Measurements from ENCODE around the gene MVD.

GRCh38 chr16:88616320-88616719 is 46.6 kb downstream of the MVD start:
- TF ChIP-seq, protein P1, sequence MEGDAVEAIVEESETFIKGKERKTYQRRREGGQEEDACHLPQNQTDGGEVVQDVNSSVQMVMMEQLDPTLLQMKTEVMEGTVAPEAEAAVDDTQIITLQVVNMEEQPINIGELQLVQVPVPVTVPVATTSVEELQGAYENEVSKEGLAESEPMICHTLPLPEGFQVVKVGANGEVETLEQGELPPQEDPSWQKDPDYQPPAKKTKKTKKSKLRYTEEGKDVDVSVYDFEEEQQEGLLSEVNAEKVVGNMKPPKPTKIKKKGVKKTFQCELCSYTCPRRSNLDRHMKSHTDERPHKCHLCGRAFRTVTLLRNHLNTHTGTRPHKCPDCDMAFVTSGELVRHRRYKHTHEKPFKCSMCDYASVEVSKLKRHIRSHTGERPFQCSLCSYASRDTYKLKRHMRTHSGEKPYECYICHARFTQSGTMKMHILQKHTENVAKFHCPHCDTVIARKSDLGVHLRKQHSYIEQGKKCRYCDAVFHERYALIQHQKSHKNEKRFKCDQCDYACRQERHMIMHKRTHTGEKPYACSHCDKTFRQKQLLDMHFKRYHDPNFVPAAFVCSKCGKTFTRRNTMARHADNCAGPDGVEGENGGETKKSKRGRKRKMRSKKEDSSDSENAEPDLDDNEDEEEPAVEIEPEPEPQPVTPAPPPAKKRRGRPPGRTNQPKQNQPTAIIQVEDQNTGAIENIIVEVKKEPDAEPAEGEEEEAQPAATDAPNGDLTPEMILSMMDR (IDR thresholded peaks at IDR 0.05; ENCODE audit: low read depth, low read length, missing input control): no peak
- TF ChIP-seq TAF1 (conservative IDR thresholded peaks at IDR 0.05): no peak
- no peak for TF ChIP-seq YY1 (IDR thresholded peaks at IDR 0.05)
- TF ChIP-seq ZBTB33 (IDR thresholded peaks at IDR 0.05): no peak
- TF ChIP-seq JUND (IDR thresholded peaks at IDR 0.05): no peak
- no peak for TF ChIP-seq FOXA1 (IDR thresholded peaks at IDR 0.05)
- no peak for TF ChIP-seq FOXA2 (IDR thresholded peaks at IDR 0.05)
- no peak for TF ChIP-seq ATF3 (IDR thresholded peaks at IDR 0.05)
- TF ChIP-seq SP1 (IDR thresholded peaks at IDR 0.05): peak; percentile 35
- no peak for TF ChIP-seq GABPA (IDR thresholded peaks at IDR 0.05 in 1 of 2, conservative IDR thresholded peaks at IDR 0.05 in 1 of 2)
- no peak for TF ChIP-seq MAX (IDR thresholded peaks at IDR 0.05)
- TF ChIP-seq NR2F2 (IDR thresholded peaks at IDR 0.05): no peak
- peak in 1 of 2 donors; percentile 42 for TF ChIP-seq HNF4A (conservative IDR thresholded peaks at IDR 0.05)
- TF ChIP-seq EGR1 (IDR thresholded peaks at IDR 0.05; ENCODE audit: low read depth in 2 of 2): peak in 1 of 2 donors; percentile 20

Measured in liver (tissue), 3 donors.